A673 (cell line): ENCODE results near the gene ZNF430. TPM values are rescaled to one million over a fixed set of nuclear protein-coding genes. Genes with fewer than 3 reads are reported as not detected.

Experiments
- BruUV-seq: library from RNA; stranded (reverse); fragments of 400-500 nt; replicated peaks from 2 replicates; lab custom pipeline; 2021; lab: Mats Ljungman, UMichigan
- CTCF ChIA-PET: fragments of 300-600 bp; sonication (Branson Sonifier 250); formaldehyde crosslinking; loops from one replicate; lab custom pipeline; 2022; ENCODE audit warnings: antibody characterized with exemption; lab: Charles Lee
- POLR2A ChIA-PET: fragments of 300-600 bp; sonication (Branson Sonifier 250); formaldehyde crosslinking; loops from one replicate; lab custom pipeline; 2022; ENCODE audit warnings: antibody characterized with exemption; ENCODE audit not compliant: low non-redundant PET; lab: Charles Lee
- DNase-seq: peaks from one replicate; pipeline ENCODE4 v3.0.0-alpha.2; 2015; ENCODE audit warnings: low spot score
- H3K27ac ChIP-seq: fragments of 200-600 bp; sonication (generic); 2 replicates; pipeline ENCODE4 v1.5.1; 2016; ENCODE audit warnings: mixed run types, low read depth, mild to moderate bottlenecking, mixed read lengths, antibody characterized with exemption, low read length; ENCODE audit not compliant: poor library complexity, severe bottlenecking
- H3K27me3 ChIP-seq: fragments of 200-600 bp; sonication (generic); replicated peaks from 2 replicates; pipeline ENCODE4 v1.6.1; 2017; ENCODE audit warnings: mixed run types, low read depth, mild to moderate bottlenecking, mixed read lengths, antibody characterized with exemption, low read length; ENCODE audit not compliant: insufficient read depth, poor library complexity
- H3K36me3 ChIP-seq: fragments of 200-600 bp; sonication (generic); 2 replicates; pipeline ENCODE4 v1.6.1; 2016; ENCODE audit warnings: mixed run types, mild to moderate bottlenecking, mixed read lengths, antibody characterized with exemption, low read length; ENCODE audit not compliant: insufficient read depth, poor library complexity, severe bottlenecking
- H3K4me1 ChIP-seq: fragments of 200-600 bp; sonication (generic); 2 replicates; pipeline ENCODE4 v1.6.1; 2017; ENCODE audit warnings: mixed run types, mild to moderate bottlenecking, mixed read lengths, antibody characterized with exemption, low read length; ENCODE audit not compliant: insufficient read depth, poor library complexity, severe bottlenecking
- H3K4me3 ChIP-seq: fragments of 200-600 bp; sonication (generic); 2 replicates; pipeline ENCODE4 v1.5.1; 2016; ENCODE audit warnings: low read depth, mixed run types, mild to moderate bottlenecking, mixed read lengths, low read length; ENCODE audit not compliant: poor library complexity, severe bottlenecking
- H3K9me3 ChIP-seq: fragments of 200-600 bp; sonication (generic); 2 replicates; pipeline ENCODE4 v1.6.1; 2016; ENCODE audit warnings: mixed run types, low read depth, mild to moderate bottlenecking, mixed read lengths, antibody characterized with exemption, low read length; ENCODE audit not compliant: poor library complexity, severe bottlenecking
- CTCF ChIP-seq: fragments of 300-800, 200-600 bp; sonication (generic); conservative IDR thresholded peaks from 2 replicates; pipeline ENCODE4 v1.5.1; 2017; ENCODE audit warnings: low read depth, mild to moderate bottlenecking, antibody characterized with exemption, low read length, moderate library complexity, mixed read lengths
- EZH2 ChIP-seq: fragments of 200-600 bp; sonication (generic); IDR thresholded peaks from 2 replicates; pipeline ENCODE4 v1.6.1; 2017; ENCODE audit warnings: borderline replicate concordance, low read depth, mild to moderate bottlenecking, mixed read lengths, antibody characterized with exemption, low read length; ENCODE audit not compliant: poor library complexity, severe bottlenecking
- intact Hi-C: fragments of 100-400 bp; cut with micrococcal nuclease; formaldehyde crosslinking; loops from one replicate; pipeline ENCODE4 v1.10.0; 2022; ENCODE audit not compliant: unreplicated experiment
- total RNA-seq: library from RNA; stranded (reverse); gene quantifications from 2 replicates; pipeline ENCODE4 v1.2.3, GENCODE V29; 2021

ZNF430 gene
- total RNA-seq, 1 experiment from 2014 or later: 12.4 TPM

GRCh38 chr19:21084343-21084742 is 63.9 kb downstream of the ZNF430 start:
- peaks cover 16% of the 10 kb centered on the region for H3K36me3 ChIP-seq
- POLR2A ChIA-PET: no interaction called here
- DNase-seq: peak; percentile 46
- no peaks in the 10 kb centered on the region for H3K9me3 ChIP-seq
- H3K27me3 ChIP-seq: no peaks in the 10 kb centered on the region
- TF ChIP-seq CTCF (no peak), EZH2 (no peak)
- H3K4me1 ChIP-seq: peaks cover 14% of the 10 kb centered on the region
- intact Hi-C loops: no loop called here
- BruUV-seq: no TSS peak
- H3K27ac ChIP-seq: no peak overlapping the region
- CTCF ChIA-PET: no interaction called here
- H3K4me3 ChIP-seq: no peak overlapping the region

- ChIA-PET CTCF (no interaction called here), POLR2A (no interaction called here)
- DNase-seq: no peak
- intact Hi-C loops: no loop called here
- BruUV-seq: no TSS peak
- H3K4me3 ChIP-seq: no peak overlapping the region
- no peaks in the 10 kb centered on the region for H3K9me3 ChIP-seq
- TF ChIP-seq CTCF (no peak), EZH2 (no peak)
- H3K27me3 ChIP-seq: no peaks in the 10 kb centered on the region
- peaks cover 18% of the 10 kb centered on the region for H3K4me1 ChIP-seq
- no peak overlapping the region for H3K27ac ChIP-seq
- H3K36me3 ChIP-seq: peaks cover 16% of the 10 kb centered on the region
Observed at GRCh38 chr19:21087871-21088270, 67.4 kb downstream of the ZNF430 start.

- no peak overlapping the region for H3K27ac ChIP-seq
- no peaks in the 10 kb centered on the region for H3K27me3 ChIP-seq
- peaks cover 4% of the 10 kb centered on the region for H3K4me1 ChIP-seq
- CTCF ChIA-PET: no interaction called here
- no peaks in the 10 kb centered on the region for H3K9me3 ChIP-seq
- H3K4me3 ChIP-seq: no peak overlapping the region
- no peak for TF ChIP-seq CTCF
- no peak for TF ChIP-seq EZH2
- peaks cover 3% of the 10 kb centered on the region for H3K36me3 ChIP-seq
- POLR2A ChIA-PET: no interaction called here
- intact Hi-C loops: no loop called here
- DNase-seq: peak; percentile 9
- no TSS peak for BruUV-seq
Observed at GRCh38 chr19:21092109-21092508, 71.7 kb downstream of the ZNF430 start.
